Hepatocyte (in vitro differentiated cells): ENCODE data around the gene RNASE2.
"Not testable (repeated sequence)": the region's sequence is repeated elsewhere in the genome, so short reads cannot be mapped to it uniquely, and the experiment has no call there.

ENCODE experiments used
- CTCF ChIP-seq: fragments of 200-600 bp; sonication (generic); IDR thresholded peaks from 2 replicates; pipeline ENCODE4 v1.5.1; 2016; ENCODE audit warnings: antibody characterized with exemption, mild to moderate bottlenecking; ENCODE audit not compliant: poor library complexity
- EZH2 ChIP-seq: fragments of 200-600 bp; sonication (generic); IDR thresholded peaks from 2 replicates; pipeline ENCODE4 v1.6.1; 2016; ENCODE audit warnings: antibody characterized with exemption, mild to moderate bottlenecking, borderline replicate concordance
- EZH2phosphoT487 ChIP-seq: fragments of 200-600 bp; sonication (generic); IDR thresholded peaks from one replicate; pipeline ENCODE4 v1.6.1; 2018; ENCODE audit warnings: antibody characterized with exemption, mild to moderate bottlenecking, low read depth, moderate library complexity; ENCODE audit not compliant: unreplicated experiment, severe bottlenecking

DNA sequence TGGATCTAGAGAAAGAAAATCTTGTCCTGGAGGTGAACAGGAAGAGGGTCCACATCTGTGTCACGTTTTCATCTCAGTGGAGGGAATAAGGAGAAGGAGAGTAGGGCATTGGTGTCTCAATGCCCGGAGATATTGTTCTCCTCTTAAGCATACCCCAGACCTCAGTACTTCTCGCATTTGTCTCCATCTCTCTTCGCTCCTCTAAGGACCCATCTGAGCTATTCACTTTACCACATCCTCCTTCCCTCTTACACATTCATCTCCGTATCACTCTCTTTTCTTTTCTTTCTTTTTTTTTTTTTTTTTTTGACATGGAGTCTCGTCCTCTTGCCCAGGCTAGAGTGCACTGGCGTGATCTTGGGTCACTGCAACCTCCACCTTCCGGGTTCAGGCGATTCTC lies 8.6 kb upstream of the RNASE2 start:
- TF ChIP-seq CTCF, EZH2phosphoT487, EZH2: not testable (repeated sequence)
